PC-3 (cell line): ENCODE measurements around the gene DPYSL3. TPM values are rescaled to one million over a fixed set of nuclear protein-coding genes. Genes with fewer than 3 reads are reported as not detected.

Experiments
- ATAC-seq: fragments of 200-7000 bp; cut with Tn5 transposase; 2 replicates; pipeline ENCODE4 v1.9.1; 2020; ENCODE audit warnings: mild to moderate bottlenecking, moderate library complexity
- Bru-seq: library from RNA; stranded (reverse); fragments of 400-500 nt; gene quantifications from one replicate; lab custom pipeline; 2021; lab: Mats Ljungman, UMichigan
- BruChase-seq, 2 experiments: library from RNA; stranded (reverse); fragments of 400-500 nt; gene quantifications; one replicate each; lab custom pipeline; 2021; lab: Mats Ljungman, UMichigan
- BruUV-seq: library from RNA; stranded (reverse); fragments of 400-500 nt; replicated peaks from 2 replicates; lab custom pipeline; 2021; lab: Mats Ljungman, UMichigan
- CTCF ChIA-PET: fragments of 300-600 bp; sonication (Branson Sonifier 250); formaldehyde crosslinking; loops from one replicate; lab custom pipeline; 2022; ENCODE audit warnings: antibody characterized with exemption; lab: Charles Lee
- POLR2A ChIA-PET: fragments of 300-600 bp; sonication (Branson Sonifier 250); formaldehyde crosslinking; loops from one replicate; lab custom pipeline; 2022; ENCODE audit warnings: antibody characterized with exemption; ENCODE audit not compliant: unreplicated experiment; lab: Charles Lee
- DNase-seq: peaks from one replicate; pipeline ENCODE4 v3.0.0-alpha.2; 2015
- H2AFZ ChIP-seq: fragments of 300-600 bp; sonication (generic); 2 replicates; pipeline ENCODE4 v1.6.0; 2016; ENCODE audit warnings: antibody characterized with exemption, low read length
- H3F3A ChIP-seq: fragments of 300-600 bp; sonication (generic); one replicate; pipeline ENCODE4 v1.6.0; 2017; ENCODE audit warnings: antibody characterized with exemption, low read length, control low read depth, mild to moderate bottlenecking; ENCODE audit not compliant: unreplicated experiment
- H3K27ac ChIP-seq: fragments of 300-600 bp; sonication (generic); 2 replicates; pipeline ENCODE4 v1.5.1; 2016; ENCODE audit warnings: mild to moderate bottlenecking, low read length
- H3K27me3 ChIP-seq: fragments of 300-600 bp; sonication (generic); 2 replicates; pipeline ENCODE4 v1.6.1; 2016; ENCODE audit warnings: low read length, mixed read lengths
- H3K36me3 ChIP-seq: fragments of 300-600 bp; sonication (generic); 2 replicates; pipeline ENCODE4 v1.6.1; 2016; ENCODE audit warnings: low read depth, mixed run types, low read length, mixed read lengths
- H3K4me1 ChIP-seq: fragments of 300-600 bp; sonication (generic); 2 replicates; pipeline ENCODE4 v1.5.1; 2016; ENCODE audit warnings: low read length; ENCODE audit not compliant: insufficient read depth
- H3K4me2 ChIP-seq: fragments of 300-600 bp; sonication (generic); 2 replicates; pipeline ENCODE4 v1.6.0; 2016; ENCODE audit warnings: low read length
- H3K4me3 ChIP-seq: fragments of 300-600 bp; sonication (generic); 2 replicates; pipeline ENCODE4 v1.5.1; 2016; ENCODE audit warnings: mild to moderate bottlenecking, low read length, mixed read lengths
- H3K79me2 ChIP-seq: fragments of 300-600 bp; sonication (generic); 2 replicates; pipeline ENCODE4 v1.6.1; 2017; ENCODE audit warnings: low read length, mixed read lengths
- H3K9ac ChIP-seq: fragments of 300-600 bp; sonication (generic); 2 replicates; pipeline ENCODE4 v1.6.0; 2016; ENCODE audit warnings: mild to moderate bottlenecking, low read length
- H3K9me2 ChIP-seq: fragments of 300-600 bp; sonication (generic); replicated peaks from 2 replicates; pipeline ENCODE4 v1.6.1; 2016; ENCODE audit warnings: mixed run types, low read length, mixed read lengths
- H3K9me3 ChIP-seq: fragments of 300-600 bp; sonication (generic); 2 replicates; pipeline ENCODE4 v1.6.1; 2016; ENCODE audit warnings: low read length, mixed read lengths
- H4K20me1 ChIP-seq: fragments of 300-600 bp; sonication (generic); 2 replicates; pipeline ENCODE4 v1.6.1; 2016; ENCODE audit warnings: low read length, mixed read lengths
- EZH2 ChIP-seq: fragments of 300-600 bp; sonication (generic); IDR thresholded peaks from one replicate; pipeline ENCODE4 v1.6.1; 2017; ENCODE audit warnings: antibody characterized with exemption, mild to moderate bottlenecking, low read length; ENCODE audit not compliant: unreplicated experiment
- EZH2phosphoT487 ChIP-seq: fragments of 300-600 bp; sonication (generic); IDR thresholded peaks from 2 replicates; pipeline ENCODE4 v1.6.1; 2018; ENCODE audit warnings: mild to moderate bottlenecking, antibody characterized with exemption, low read length, borderline replicate concordance
- intact Hi-C: fragments of 100-400 bp; cut with micrococcal nuclease; formaldehyde crosslinking; loops from 2 replicates; pipeline ENCODE4 v1.9.0; 2023
- long read RNA-seq: library from polyadenylated mRNA; unstranded; transcript quantifications from one replicate; pipeline ENCODE4 v2.0.0, GENCODE V29; 2021; ENCODE audit not compliant: unreplicated experiment
- total RNA-seq: library from RNA; depleted of rRNA; stranded (reverse); fragments of >200 nt; gene quantifications from 2 replicates; pipeline ENCODE4 v1.2.3, GENCODE V29; 2014; rRNA removed
- TF ChIP-seq, protein P1 (sequence below): fragments of 300-600 bp; sonication (generic); conservative IDR thresholded peaks from 2 replicates; pipeline ENCODE4 v1.5.1; 2017; ENCODE audit warnings: antibody characterized with exemption, low read depth, mild to moderate bottlenecking, low read length

Gene DPYSL3
- total RNA-seq (19.5 and 20.6 TPM in 2 replicates), Bru-seq, nascent RNA (percentile 51 among the genes with signal in this experiment), BruChase-seq, experiment 1, labeled RNA remaining after a 6-hour chase (percentile 37 among the genes with signal in this experiment), BruChase-seq, experiment 2, labeled RNA remaining after a 2-hour chase (percentile 36 among the genes with signal in this experiment)
- long read RNA-seq, full-length matches to known transcripts, result 2 of 8 reads
- long read RNA-seq, partial matches to known transcripts, result 5 of 8 reads
- long read RNA-seq, other reads (novel, unspliced or antisense), result 1 of 8 reads

DNA sequence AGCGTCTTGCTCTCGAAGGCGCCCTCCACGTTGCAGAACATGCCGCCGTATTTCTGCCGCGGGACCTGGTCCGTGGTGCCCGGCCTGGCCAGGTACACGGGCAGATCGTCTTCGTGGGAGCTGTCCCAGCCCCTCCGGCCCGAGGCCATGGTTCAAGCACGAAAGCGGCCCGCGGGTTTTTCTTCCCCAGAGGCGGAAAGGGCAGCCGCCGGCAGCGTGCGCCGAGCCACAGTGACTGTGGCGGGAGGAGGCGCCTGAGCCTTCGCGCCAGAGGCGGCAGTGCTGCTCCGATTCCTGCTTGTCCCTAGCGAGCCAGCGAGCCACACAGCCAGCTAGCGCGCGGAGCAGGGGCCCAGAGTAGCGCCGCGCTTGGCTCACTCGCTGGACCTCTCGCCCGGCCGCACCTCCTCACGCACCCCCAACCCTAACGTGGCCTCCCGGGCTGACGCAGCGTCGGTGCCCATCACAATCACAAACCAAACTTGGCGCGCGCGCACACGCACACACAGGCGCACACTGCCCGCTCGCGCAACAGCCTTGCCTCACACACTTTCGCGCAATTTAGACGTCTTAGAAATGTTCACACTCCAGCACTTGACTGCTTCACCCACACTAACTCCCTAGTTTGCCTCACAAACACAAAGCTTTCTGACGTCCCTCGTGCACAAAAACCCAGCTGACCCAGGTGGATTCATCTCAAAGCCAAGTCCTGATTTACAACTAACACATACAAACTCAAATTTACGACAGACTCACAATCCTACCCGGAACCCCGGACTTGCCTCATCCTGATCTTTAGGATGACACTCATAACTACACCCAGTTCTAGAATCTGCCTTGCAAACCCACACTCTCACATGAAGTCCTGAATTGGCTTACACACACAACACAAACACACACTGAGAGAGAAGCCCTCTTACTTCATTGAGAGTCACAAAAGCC is at the start of gene DPYSL3:
TSS of gene DPYSL3 (minus strand) at position 359 of the 942 bp plus-strand sequence. CDS start at position 149, 210 bp downstream.
- BruUV-seq, result TSS peak; percentile 31
- ChIA-PET CTCF (interaction anchor here (0.6 kb wide), 2 partner anchors 21 to 24 kb away, joined by 3 read pairs; no protein-coding TSS in a partner anchor), POLR2A (no interaction called here)
- H3F3A ChIP-seq, result no peaks in the 10 kb centered on the region
- DNase-seq (peak; percentile 61), ATAC-seq (peak; percentile 84)
- H3K9ac ChIP-seq, result peak within 1 kb of the TSS; percentile 64
- TF ChIP-seq EZH2phosphoT487 (no peak), EZH2 (no peak)
- TF ChIP-seq, protein P1, sequence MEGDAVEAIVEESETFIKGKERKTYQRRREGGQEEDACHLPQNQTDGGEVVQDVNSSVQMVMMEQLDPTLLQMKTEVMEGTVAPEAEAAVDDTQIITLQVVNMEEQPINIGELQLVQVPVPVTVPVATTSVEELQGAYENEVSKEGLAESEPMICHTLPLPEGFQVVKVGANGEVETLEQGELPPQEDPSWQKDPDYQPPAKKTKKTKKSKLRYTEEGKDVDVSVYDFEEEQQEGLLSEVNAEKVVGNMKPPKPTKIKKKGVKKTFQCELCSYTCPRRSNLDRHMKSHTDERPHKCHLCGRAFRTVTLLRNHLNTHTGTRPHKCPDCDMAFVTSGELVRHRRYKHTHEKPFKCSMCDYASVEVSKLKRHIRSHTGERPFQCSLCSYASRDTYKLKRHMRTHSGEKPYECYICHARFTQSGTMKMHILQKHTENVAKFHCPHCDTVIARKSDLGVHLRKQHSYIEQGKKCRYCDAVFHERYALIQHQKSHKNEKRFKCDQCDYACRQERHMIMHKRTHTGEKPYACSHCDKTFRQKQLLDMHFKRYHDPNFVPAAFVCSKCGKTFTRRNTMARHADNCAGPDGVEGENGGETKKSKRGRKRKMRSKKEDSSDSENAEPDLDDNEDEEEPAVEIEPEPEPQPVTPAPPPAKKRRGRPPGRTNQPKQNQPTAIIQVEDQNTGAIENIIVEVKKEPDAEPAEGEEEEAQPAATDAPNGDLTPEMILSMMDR, result peak; percentile 32; the same call in 1 of the 2 replicates
- H3K4me1 ChIP-seq, result peaks cover 22% of the 10 kb centered on the region
- peak within 1 kb of the TSS; percentile 83 for H3K4me2 ChIP-seq
- no peaks in the 10 kb centered on the region for H4K20me1 ChIP-seq
- peak within 1 kb of the TSS; percentile 80 for H3K4me3 ChIP-seq
- H3K9me3 ChIP-seq, result no peaks in the 10 kb centered on the region
- no peak within 1 kb of the TSS for H3K27ac ChIP-seq
- H2AFZ ChIP-seq, result peak within 1 kb of the TSS; percentile 86
- H3K36me3 ChIP-seq, result no peaks in the 10 kb centered on the region
- H3K9me2 ChIP-seq, result no peaks in the 10 kb centered on the region
- H3K27me3 ChIP-seq, result no peaks in the 10 kb centered on the region
- peaks cover 18% of the 10 kb centered on the region; the same call in 1 of the 2 replicates for H3K79me2 ChIP-seq
- intact Hi-C loops, result loop anchor here (1.0 to 2.0 kb wide), 3 partner anchors 21 to 55 kb away; no protein-coding TSS in a partner anchor

DNA sequence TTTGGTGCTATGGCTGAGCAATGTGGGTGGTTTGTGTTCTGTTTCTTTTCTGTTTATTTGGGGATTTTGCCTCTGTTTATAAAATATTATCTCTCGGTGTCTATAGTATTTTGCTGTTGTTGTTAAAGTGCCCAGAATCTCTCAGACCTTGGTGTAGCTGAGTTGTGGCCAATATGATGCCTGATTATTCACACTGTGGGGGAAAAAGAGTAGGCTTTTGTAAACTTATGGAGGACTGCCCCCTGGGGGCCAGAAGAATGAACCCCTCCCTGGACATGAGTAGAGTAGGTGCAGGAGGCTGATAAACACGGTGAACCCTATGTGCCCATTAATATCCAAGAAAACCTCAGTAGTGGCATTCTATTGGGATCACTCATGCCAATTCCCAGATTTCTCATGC is 49.0 kb upstream of the DPYSL3 start:
- Histone ChIP-seq H3F3A (no peaks in the 10 kb centered on the region), H3K4me2 (no peak overlapping the region), H4K20me1 (no peaks in the 10 kb centered on the region), H2AFZ (no peak overlapping the region), H3K9ac (no peak overlapping the region), H3K9me2 (no peaks in the 10 kb centered on the region), H3K4me3 (no peak overlapping the region), H3K27me3 (no peaks in the 10 kb centered on the region), H3K36me3 (no peaks in the 10 kb centered on the region), H3K9me3 (no peaks in the 10 kb centered on the region), H3K27ac (no peak overlapping the region), H3K4me1 (no peaks in the 10 kb centered on the region), H3K79me2 (no peaks in the 10 kb centered on the region)
- ChIA-PET CTCF (interaction anchor here (0.7 to 2.5 kb wide), 3 partner anchors 19 to 94 kb away, joined by 3 to 17 read pairs (median 4); no protein-coding TSS in a partner anchor), POLR2A (no interaction called here)
- intact Hi-C loops, result loop anchor here (1.0 to 5.0 kb wide), 4 partner anchors 49 to 337 kb away; partner anchors contain the start of gene DPYSL3
- DNase-seq (peak; percentile 52), ATAC-seq (peak; percentile 94)
- TF ChIP-seq, protein P1, result peak; percentile 73
- TF ChIP-seq EZH2phosphoT487, result no peak
- no TSS peak for BruUV-seq
